DOHH2 (cell line): ENCODE results near the gene TMCC1.

Experiments used
- H3F3A ChIP-seq: fragments of 200-600 bp; sonication (generic), shearing (Covaris generic); 2 replicates; pipeline ENCODE4 v1.6.0; 2016; ENCODE audit warnings: antibody characterized with exemption, mild to moderate bottlenecking; ENCODE audit not compliant: control insufficient read depth, insufficient read depth
- H3K27ac ChIP-seq: fragments of 200-600 bp; sonication (generic); 2 replicates; pipeline ENCODE4 v1.5.1; 2014; ENCODE audit warnings: low read depth, mild to moderate bottlenecking, low read length, moderate library complexity
- H3K27me3 ChIP-seq: fragments of 200-600 bp; sonication (generic); 2 replicates; pipeline ENCODE4 v1.6.1; 2014; ENCODE audit warnings: mild to moderate bottlenecking, low read length, mixed read lengths; ENCODE audit not compliant: control insufficient read depth
- H3K36me3 ChIP-seq: fragments of 200-600 bp; sonication (generic); 2 replicates; pipeline ENCODE4 v1.6.1; 2014; ENCODE audit warnings: mild to moderate bottlenecking, low read length, moderate library complexity, mixed read lengths; ENCODE audit not compliant: control insufficient read depth
- H3K4me1 ChIP-seq: fragments of 200-600 bp; sonication (generic); 2 replicates; pipeline ENCODE4 v1.6.1; 2014; ENCODE audit warnings: mild to moderate bottlenecking, low read length, mixed read lengths; ENCODE audit not compliant: control insufficient read depth
- H3K4me2 ChIP-seq: fragments of 200-600 bp; sonication (generic); 2 replicates; pipeline ENCODE4 v1.6.0; 2014; ENCODE audit warnings: mild to moderate bottlenecking, low read length, moderate library complexity
- H3K4me3 ChIP-seq: fragments of 200-600 bp; sonication (generic); 2 replicates; pipeline ENCODE4 v1.5.1; 2014; ENCODE audit warnings: mild to moderate bottlenecking, low read length, mixed read lengths
- H3K79me2 ChIP-seq: fragments of 200-600 bp; sonication (generic); 2 replicates; pipeline ENCODE4 v1.6.1; 2014; ENCODE audit warnings: mild to moderate bottlenecking, low read length, mixed read lengths; ENCODE audit not compliant: control insufficient read depth
- H3K9me2 ChIP-seq: fragments of 200-600 bp; sonication (generic); replicated peaks from 2 replicates; pipeline ENCODE4 v1.6.1; 2014; ENCODE audit warnings: mild to moderate bottlenecking, low read length, mixed read lengths; ENCODE audit not compliant: control insufficient read depth
- H3K9me3 ChIP-seq: fragments of 200-600 bp; sonication (generic); 2 replicates; pipeline ENCODE4 v1.6.1; 2014; ENCODE audit warnings: antibody characterized with exemption, low read length, mixed read lengths; ENCODE audit not compliant: control insufficient read depth, insufficient read depth
- H4K20me1 ChIP-seq: fragments of 200-600 bp; sonication (generic); 2 replicates; pipeline ENCODE4 v1.6.0; 2014; ENCODE audit warnings: low read depth, mild to moderate bottlenecking, antibody characterized with exemption, low read length, moderate library complexity; ENCODE audit not compliant: control insufficient read depth, insufficient read depth
- EZH2phosphoT487 ChIP-seq: fragments of 200-600 bp; sonication (generic); IDR thresholded peaks from 2 replicates; pipeline ENCODE4 v1.6.1; 2017; ENCODE audit warnings: borderline replicate concordance, mild to moderate bottlenecking, antibody characterized with exemption, low read length, moderate library complexity, mixed read lengths
- TF ChIP-seq, protein P1 (sequence below): fragments of 200-600 bp; sonication (generic); IDR thresholded peaks from one replicate; pipeline ENCODE4 v1.5.1; 2014; ENCODE audit warnings: antibody characterized with exemption, mild to moderate bottlenecking, low read depth, low read length; ENCODE audit not compliant: poor library complexity, severe bottlenecking

Gene TMCC1

DNA sequence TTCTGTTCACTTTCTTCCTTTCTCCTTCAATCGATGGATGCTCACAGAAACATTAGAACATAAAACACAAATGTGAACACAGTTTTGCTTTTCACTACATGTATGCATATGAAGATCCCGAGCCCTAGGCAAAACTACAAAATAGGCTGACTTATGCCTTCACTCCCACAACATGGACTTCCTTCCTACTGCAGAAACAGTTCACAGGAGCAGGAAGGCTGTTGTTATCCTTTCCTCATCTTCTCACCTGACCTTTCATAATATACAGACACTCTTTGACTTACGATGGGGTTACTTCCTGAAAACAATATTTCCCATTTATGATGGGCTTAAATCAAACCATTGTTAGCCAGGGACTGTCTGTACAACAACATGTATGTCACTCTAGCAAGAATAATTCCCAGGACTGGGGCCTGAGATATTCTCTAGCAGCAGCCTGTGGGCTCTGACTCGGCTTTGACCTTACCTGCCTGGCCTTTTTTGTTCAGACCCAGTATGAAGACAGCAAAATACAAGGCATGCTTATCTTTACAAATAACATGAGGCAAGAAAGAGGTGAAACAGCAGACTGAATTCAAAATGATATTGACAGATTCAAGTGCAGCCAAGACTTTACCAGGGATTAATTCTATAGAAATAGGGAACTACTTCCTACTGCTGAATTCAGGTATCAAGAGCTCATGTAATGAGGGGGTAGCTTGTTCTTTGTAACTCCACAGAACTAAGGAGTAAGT, 235.2 kb downstream of the TMCC1 start:
- Histone ChIP-seq H3K79me2 (no peaks in the 10 kb centered on the region), H3K4me1 (no peaks in the 10 kb centered on the region), H3K4me3 (no peak overlapping the region), H3F3A (no peaks in the 10 kb centered on the region), H4K20me1 (no peaks in the 10 kb centered on the region), H3K9me3 (no peaks in the 10 kb centered on the region), H3K27me3 (no peaks in the 10 kb centered on the region), H3K36me3 (no peaks in the 10 kb centered on the region), H3K4me2 (no peak overlapping the region), H3K9me2 (no peaks in the 10 kb centered on the region), H3K27ac (no peak overlapping the region)
- TF ChIP-seq, protein P1, sequence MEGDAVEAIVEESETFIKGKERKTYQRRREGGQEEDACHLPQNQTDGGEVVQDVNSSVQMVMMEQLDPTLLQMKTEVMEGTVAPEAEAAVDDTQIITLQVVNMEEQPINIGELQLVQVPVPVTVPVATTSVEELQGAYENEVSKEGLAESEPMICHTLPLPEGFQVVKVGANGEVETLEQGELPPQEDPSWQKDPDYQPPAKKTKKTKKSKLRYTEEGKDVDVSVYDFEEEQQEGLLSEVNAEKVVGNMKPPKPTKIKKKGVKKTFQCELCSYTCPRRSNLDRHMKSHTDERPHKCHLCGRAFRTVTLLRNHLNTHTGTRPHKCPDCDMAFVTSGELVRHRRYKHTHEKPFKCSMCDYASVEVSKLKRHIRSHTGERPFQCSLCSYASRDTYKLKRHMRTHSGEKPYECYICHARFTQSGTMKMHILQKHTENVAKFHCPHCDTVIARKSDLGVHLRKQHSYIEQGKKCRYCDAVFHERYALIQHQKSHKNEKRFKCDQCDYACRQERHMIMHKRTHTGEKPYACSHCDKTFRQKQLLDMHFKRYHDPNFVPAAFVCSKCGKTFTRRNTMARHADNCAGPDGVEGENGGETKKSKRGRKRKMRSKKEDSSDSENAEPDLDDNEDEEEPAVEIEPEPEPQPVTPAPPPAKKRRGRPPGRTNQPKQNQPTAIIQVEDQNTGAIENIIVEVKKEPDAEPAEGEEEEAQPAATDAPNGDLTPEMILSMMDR: no peak
- TF ChIP-seq EZH2phosphoT487: no peak

GRCh38 chr3:129657261-129658046, 236.1 kb downstream of the TMCC1 start:
- H3K9me3 ChIP-seq: no peaks in the 10 kb centered on the region
- no peaks in the 10 kb centered on the region for H3K4me1 ChIP-seq
- no peak for TF ChIP-seq EZH2phosphoT487
- TF ChIP-seq, protein P1: no peak
- no peak overlapping the region for H3K27ac ChIP-seq
- no peaks in the 10 kb centered on the region for H3K27me3 ChIP-seq
- H3K4me3 ChIP-seq: no peak overlapping the region
- H3F3A ChIP-seq: no peaks in the 10 kb centered on the region
- no peaks in the 10 kb centered on the region for H4K20me1 ChIP-seq
- no peaks in the 10 kb centered on the region for H3K79me2 ChIP-seq
- no peaks in the 10 kb centered on the region for H3K36me3 ChIP-seq
- H3K9me2 ChIP-seq: no peaks in the 10 kb centered on the region
- no peak overlapping the region for H3K4me2 ChIP-seq

GRCh38 chr3:129656659-129657247, 236.8 kb downstream of the TMCC1 start:
- Histone ChIP-seq H3K4me1 (no peaks in the 10 kb centered on the region), H3F3A (no peaks in the 10 kb centered on the region), H3K27me3 (no peaks in the 10 kb centered on the region), H3K79me2 (no peaks in the 10 kb centered on the region), H3K9me3 (no peaks in the 10 kb centered on the region), H4K20me1 (no peaks in the 10 kb centered on the region), H3K4me3 (no peak overlapping the region), H3K27ac (no peak overlapping the region), H3K9me2 (no peaks in the 10 kb centered on the region), H3K36me3 (no peaks in the 10 kb centered on the region), H3K4me2 (no peak overlapping the region)
- TF ChIP-seq, protein P1: no peak
- no peak for TF ChIP-seq EZH2phosphoT487
